GM19023 (cell line): ENCODE data around the gene PRKAR1A.
A peak's percentile ranks its signal among the peaks of the same experiment; 100 is the strongest.
"Not testable (repeated sequence)": the region's sequence is repeated elsewhere in the genome, so short reads cannot be mapped to it uniquely, and the experiment has no call there.

Source experiments
- ATAC-seq: cut with Tn5 transposase; IDR thresholded peaks from one replicate; pipeline ENCODE4 v1.9.1; 2021; ENCODE audit warnings: mild to moderate bottlenecking, moderate library complexity; ENCODE audit not compliant: unreplicated experiment

Gene PRKAR1A

DNA sequence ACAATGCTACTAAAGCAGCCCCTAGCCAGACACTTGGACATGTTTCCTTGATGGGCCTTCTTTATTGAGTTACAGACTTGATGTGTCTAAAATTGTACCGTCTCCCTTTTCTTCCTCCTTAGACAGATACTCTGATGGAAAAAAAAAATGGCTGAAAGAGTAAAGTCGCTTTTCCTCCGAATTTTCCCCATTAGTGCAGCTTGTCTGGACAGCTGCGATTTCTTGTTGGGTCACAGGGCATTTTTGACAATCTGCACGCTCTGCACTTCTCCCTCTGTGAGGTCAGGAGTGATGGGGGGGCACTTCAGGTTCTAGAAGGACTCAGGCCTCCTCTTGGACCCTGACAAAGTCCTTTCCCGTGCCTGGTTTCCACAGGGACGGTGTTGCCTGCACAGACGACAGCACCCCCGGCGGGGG is 968 bp upstream of the PRKAR1A start:
- no peak for ATAC-seq

DNA sequence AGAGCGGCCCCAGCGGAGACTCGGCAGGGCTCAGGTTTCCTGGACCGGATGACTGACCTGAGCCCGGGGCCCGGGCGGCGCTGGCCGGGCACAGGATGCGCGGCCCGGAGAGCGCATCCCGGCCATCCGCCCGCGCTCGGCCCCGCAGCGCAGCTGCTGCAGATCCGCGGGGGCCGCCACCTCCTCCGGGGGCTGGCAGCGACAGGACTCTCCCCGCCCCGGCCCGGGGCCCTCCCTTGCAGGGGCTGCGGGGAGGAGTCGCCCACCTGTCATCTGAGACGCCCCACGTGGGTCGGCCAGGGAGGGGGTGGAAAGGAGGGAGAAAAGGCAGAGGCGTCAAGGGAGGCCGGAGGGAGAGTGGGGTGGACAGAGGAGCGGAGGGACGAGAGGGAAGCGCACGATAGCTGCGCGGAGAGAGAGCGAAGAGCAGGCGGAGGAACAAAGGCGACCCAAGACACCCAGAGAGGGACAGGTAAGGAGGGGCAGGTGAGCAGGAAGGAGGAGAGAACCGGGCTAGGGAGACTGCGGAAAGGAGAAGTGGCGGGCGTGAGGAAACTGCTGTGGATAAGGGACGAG is 471 bp upstream of the PRKAR1A start:
- ATAC-seq: peak; percentile 52

DNA sequence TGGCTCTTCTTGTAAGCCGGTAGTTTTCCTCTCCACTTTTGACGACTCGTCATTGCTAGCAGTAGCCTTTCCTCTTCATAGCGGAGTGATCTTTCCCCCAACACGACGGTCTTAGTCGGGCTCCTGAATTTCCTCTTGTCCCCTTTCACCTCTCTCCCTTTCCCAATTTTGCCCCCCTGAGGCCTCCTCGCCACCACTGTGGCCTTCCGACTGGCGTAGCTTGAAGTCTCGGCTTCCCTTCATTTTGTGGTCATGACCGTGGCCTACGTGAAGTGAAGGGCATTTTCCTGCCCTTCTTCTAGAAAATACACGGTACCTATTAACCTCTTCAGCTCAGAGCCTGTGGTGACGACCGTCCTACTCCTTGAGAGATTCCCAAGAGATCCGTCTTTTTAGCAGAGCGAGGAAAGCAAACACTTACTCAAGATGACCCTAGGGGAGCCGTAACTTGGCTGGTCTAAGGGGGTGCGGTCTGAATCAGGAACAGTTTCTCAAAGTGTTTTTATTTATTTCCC is 787 bp downstream of the PRKAR1A start:
- no peak for ATAC-seq

DNA sequence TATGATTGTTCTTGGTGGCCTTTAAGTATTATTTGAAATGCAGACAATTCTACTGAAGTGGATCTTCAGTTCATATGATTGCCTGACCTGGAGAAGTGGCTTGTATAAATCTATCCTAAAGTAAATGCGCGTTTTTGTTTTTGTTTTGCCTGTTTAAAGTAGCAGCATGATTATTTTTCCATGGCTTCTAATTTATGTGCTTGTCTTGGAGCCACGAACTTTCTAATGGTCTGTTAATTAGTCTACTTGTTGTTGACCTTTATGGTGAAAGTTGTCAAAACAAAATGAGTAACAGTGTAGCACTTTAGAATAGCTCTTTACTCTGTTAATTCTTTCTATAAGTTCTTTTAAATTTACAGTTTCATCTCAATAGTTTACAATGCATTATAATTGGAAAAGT is 1.7 kb downstream of the PRKAR1A start:
- ATAC-seq: no peak

DNA sequence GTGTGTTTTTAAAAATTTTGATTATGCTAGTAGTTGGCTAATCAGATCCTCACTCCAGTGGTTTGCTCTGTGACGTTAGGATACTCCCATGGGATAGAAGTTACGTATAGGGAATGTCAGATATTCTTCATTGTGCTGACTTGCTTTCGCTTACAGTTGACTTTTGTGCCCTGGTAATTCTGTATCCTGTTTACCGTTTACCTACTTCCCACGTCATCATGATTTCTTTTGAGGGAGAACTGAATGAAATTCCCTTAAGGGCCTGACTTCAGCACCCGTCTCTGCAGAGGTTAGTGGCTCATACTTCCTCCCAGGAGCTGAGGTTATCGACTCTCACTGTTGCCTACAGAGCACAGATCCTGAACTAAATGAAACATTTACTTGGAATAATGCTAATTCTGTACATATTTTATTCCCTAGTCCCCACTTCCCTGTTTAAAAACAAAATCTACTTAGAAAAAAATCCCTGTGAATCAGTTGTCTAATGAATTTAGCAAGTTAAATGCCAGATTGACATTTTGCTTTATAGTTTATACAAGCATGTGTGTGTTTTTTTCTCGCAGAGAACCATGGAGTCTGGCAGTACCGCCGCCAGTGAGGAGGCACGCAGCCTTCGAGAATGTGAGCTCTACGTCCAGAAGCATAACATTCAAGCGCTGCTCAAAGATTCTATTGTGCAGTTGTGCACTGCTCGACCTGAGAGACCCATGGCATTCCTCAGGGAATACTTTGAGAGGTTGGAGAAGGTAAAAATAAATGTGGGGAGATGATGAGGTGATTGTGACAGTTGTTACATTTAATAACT is 2.8 kb downstream of the PRKAR1A start:
- no peak for ATAC-seq

DNA sequence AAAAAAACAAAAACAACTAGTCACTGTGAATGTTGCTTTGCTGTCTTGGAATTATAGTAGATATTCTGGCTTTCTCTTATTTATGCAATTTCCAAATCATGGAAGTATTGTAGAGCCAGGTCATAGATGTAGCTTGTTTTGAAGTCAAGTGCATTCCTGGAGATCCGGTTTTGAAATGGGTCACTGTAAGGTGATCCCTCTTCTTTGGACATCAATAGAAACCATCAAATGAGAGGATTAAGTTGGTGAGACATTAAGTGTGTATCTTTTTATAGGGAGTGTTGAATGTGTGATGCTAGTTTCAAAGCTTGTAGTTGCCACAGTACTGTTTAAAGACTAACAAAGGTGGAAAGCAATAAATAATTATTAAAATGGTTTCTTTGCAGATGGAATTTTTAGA is 4.5 kb downstream of the PRKAR1A start:
- ATAC-seq: no peak

DNA sequence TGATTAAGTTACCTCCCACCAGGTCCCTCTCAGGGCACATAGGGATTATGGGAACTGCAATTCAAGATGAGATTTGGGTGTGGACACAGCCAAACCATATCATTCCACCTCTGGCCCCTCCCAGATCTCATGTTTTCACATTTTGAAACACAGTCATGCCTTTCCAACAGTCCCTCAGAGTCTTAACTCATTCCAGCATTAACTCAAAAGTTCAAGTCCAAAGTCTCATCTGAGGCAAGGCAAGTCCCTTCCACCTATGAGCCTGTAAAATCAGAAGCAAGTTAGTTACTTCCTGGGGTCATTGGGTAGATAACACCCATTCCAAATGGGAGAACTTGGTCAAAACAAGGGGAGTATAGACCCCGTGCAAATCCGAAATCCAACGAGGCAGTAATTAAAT is 5.4 kb downstream of the PRKAR1A start:
- not testable (repeated sequence) for ATAC-seq

DNA sequence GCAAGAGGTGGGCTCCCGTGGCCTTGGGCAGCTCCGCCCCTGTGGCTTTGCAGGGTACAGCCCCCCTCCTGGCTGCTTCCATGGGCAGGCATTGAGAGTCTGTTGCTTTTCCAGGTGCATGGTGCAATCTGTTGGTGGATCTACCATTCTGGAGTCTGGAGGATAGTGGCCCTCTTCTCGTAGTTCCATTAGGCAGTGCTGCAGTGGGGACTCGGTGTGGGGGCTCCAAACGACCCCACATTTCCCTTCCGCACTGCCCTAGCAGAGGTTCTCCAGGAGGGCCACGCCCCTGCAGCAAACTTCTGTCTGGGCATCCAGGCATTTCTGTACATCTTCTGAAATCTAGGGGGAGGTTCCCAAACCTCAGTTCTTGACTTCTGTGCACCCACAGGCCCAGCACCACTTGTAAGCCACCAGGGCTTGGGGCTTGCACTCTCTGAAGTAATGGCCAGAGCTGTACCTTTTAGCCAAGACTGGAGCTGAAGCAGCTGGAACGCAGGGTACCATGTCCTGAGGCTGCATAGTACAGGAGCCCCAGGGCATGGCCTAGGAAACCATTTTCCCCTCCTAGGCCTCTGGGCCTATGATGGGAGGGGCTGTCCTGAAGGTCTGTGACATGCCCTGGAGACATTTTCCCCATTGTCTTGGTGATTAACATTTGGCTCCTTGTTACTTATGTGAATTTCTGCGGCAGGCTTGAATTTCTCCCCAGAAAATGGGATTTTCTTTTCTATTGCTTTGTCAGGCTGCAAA is 6.0 kb downstream of the PRKAR1A start:
- ATAC-seq: no peak

DNA sequence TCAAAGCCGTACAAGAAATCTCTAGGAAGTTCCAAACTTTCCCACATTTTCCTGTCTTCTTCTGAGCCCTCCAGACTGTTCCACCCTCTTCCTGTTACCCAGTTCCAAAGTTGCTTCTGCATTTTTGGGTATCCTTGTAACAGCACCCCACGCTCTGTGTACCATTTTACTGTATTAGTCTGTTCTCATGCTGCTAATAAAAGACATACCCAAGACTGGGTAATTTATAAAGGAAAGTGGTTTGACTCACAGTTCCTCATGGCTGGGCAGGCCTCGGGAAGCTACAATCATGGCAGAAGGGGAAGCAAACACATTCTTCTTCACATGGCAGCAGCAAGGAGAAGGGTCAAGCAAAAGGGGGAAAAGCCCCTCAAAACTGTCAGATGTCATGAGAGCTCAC is 6.8 kb downstream of the PRKAR1A start:
- ATAC-seq: not testable (repeated sequence)

DNA sequence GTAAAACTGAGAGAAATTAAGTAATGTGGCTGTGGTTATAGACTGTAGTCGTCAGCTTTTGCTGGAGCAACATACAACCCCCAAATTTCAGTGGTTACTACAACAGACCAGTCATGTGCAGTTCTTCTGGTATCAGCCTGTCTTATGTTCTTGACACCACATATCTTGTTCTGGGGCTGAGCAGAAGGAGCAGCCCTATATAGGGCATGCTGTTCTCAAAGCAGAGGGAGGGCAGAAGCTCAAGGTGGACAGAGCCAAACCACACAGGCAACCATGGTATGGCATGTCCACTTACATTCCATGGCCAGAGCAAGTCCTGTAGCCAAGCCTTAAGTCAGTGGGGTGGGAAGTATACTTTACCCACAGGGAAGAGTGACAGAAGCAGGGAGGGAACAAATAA is 7.7 kb downstream of the PRKAR1A start:
- ATAC-seq: no peak

DNA sequence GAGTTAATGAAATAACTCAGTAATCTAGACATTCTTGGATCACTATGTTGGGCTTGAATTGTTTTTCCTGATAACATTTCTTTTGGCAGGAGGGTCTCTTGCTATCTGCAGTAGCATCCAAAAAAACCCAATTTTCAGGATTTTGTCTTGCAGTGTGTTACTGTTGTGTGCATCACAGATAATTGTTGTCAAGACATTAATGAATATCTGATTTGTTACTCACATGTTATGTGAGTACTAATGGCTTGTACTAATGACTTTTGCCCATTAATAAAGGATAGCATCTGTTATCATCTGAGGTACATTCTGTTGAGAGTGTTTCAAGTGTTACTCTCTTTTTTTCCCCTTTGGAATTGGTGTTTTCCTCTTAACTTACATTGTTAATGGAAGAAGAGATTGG is 10.0 kb downstream of the PRKAR1A start:
- ATAC-seq: no peak

DNA sequence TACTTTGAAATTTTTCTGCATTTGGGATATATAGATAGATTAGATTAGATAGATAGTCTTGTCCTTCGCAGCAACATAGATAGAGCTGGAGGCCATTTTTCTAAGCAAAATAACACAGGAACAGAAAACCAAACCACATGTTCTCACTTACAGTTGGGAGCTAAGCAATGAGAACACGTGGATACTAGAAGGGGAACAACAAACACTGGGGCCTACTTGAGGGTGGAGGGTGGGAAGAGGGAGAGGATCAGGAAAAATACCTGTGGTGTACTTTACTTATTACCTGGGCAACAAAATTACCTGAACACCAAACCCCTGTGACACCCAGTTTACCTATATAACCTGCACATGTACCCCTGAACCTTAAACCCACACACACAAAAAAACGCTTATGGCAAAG is 14.3 kb downstream of the PRKAR1A start:
- no peak for ATAC-seq

DNA sequence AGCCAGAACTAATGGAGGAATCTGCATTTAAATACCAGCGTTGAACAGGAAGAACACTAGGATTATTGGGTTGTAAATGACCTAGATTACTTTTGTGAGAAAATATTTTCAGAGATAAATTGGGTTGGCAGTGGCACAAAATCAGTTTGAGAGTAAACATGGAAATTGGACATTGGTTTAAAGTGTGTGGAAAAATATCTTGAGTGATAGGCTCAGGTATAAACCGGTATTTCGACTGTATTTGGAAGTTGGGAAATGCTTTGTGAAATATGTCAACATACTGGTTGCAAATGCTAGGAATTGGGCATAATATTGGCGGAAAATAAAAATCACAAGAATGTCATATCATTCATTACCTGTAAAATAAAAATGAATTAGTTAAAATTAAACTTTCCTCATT is 15.1 kb downstream of the PRKAR1A start:
- no peak for ATAC-seq

DNA sequence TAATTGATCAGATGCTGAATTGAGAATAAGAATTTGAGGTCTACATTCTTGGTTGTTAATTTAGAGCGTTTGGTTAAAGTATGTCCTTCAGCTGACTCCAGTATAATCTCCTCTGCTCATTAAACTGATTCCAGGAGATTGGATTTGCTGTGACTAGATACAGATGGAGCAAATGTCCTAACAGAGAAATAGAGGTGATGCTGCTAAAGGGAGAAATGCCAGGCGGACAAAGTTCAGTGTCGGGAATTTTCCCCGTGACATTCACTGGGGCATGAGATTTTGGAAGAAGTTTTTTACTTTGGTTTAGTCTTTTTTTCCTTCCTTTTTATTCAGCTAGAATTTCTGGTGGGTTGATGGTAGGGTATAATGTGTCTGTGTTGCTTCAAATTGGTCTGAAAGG is 19.0 kb downstream of the PRKAR1A start:
- ATAC-seq: no peak

DNA sequence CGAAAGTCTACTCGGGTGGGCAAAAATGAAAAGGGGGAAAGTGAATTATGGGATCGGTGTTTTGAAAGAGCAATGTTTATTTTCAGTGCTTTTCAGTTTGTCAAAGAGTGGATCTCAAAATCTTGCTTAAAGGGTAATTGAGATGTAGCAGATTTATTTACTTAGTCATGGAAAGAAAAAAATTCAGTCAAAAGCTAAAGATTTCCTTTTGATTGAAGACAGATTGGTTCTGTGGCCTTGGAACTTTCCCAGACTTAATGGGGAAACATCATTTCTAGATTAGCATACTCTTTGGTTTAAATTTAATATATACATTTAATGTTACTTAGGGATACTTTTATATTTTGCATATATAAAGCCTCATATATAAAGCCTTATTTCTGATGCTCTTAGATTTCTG is 20.6 kb downstream of the PRKAR1A start:
- ATAC-seq: no peak

DNA sequence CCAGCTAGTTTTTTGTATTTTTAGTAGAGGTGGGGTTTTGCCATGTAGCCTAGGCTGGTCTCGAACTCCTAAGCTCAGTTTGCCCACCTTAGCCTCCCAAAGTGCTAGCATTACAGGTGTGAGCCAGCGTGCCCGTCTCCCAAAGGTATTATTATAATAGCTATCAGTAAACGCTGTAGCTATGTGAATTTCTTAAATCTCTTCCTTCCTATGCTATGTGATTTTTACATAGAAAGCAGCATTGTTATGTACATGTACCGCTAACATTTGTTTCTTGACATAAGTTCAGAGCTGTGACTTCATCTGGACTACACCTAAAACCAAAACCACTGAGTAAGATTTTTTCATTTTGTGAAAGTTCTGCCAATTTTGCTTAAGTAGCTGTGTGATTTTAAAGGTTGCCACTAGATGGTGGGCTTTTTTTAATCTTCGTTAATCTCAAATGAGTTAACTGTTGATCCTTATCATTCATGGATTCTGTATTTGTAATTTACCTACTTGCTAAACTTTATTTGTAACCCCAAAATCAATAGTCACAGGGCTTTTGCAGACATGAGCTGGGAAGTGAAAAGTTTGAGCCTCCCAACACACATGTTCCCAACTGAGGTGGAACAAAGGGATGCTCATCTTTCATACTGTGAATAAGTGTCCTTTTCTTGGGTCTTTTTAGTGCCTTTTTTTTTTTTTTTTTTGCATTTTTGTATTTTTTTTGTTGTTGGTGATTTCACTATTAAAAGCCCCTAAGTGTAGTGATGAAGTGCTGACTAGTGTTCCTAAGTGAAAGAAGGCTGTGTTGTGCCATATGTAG is 21.9 kb downstream of the PRKAR1A start:
- no peak for ATAC-seq

DNA sequence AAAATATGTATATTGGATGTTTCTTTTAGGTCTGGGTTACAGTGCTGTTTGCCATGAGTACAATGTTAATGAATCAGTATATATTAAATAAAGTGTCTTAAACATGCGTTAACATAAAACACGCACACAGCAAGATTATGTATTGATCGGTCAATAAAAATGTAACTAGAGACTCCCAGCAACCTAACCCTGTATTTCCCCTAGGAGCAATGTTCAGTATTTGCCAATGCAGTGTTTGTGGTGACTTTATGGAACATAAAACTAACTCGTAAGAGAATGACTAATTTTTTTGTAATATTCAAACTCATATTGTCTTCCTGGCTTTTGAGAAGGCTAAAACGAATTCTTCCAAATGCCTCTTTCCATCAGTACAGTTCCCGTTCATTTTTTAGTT is 22.5 kb downstream of the PRKAR1A start:
- no peak for ATAC-seq

DNA sequence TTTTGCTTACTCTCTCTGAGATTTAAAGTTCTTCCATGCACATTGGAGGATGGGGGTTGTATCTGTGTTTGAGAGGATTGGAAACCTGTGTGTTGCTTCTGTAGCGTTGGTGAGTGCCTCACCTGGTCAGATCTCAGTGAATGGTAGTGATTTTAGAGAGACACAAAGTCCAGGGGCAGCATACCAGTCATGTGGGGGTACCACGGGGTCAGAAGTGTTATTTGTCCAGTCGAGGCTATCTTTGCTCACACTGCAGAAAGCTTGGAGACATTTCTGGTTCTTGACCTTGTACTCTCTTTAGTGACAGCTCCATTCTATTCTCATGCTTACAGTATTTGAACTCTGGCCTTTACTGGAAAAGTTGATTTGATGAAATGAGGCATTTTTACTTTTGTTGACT is 23.7 kb downstream of the PRKAR1A start:
- no peak for ATAC-seq

DNA sequence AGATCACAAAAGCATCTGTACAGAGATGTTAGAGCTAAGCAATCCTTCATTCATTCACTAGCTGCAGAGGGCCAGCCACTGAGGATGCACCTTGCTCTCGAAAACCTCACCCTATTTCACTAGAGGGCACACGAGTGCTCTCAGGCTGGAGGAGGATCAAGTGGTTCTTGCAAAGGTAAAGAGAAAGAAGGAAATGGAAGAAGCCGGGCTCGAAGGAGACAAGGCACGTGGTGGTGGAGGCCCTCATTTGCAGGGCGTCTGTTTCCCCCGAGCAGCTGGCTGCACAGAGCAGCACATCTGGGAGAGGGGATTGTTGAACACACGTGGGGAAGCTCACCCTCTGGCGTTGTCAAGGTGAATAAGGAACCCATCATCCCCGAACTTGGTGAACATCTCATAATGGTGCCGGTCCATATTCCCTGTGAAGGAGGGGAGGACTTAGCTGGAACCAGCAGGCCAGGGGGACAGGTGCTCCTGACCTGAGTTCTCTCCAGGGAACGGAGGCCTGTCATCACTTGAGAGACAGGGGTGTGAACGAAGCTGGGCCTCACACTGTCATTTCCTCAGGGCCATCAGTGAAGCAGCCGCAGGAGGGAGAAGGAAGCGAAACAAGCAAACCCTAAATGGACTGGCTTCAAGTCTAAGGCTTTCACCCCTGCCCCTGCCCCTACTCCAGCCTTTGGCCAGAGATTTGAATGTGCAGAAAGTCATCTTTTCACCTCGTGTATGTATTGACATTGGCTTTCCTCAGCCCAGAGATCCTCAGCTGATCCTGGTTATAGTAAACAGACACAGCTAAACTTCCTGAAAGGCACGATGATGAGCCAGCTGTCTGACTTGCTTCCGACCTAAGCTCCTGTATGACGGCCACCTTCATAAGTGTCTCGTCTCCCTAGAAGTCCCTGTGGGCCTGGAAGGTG is 27.6 kb downstream of the PRKAR1A start:
- no peak for ATAC-seq

DNA sequence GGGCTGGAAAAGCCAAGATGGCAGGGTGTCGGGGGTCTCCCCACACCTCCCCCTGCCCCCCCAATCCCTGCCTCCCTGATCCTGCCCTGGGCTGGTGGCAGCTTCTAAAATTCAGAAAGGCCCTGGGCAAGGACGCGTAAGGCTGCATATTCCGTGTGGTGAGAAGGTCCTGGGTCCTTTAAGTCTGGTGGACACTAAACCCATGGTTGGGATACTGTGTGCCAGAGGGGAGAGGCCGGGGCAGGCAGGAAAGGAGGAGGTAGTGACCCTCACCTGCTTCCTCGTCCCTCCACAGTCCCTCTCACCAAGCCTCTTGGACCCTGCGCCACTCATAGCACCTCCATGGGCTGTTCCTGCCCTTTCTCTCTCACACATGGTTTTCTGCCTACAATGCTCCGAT is 28.8 kb downstream of the PRKAR1A start:
- ATAC-seq: no peak
